Mammary epithelial cell (primary cell): Measurements from ENCODE around the gene RHNO1.

Experiments used
- EZH2 ChIP-seq: IDR thresholded peaks from 2 replicates; pipeline ENCODE4 v1.6.1; 2012; ENCODE audit warnings: low read length, inconsistent platforms, borderline replicate concordance
- TF ChIP-seq, protein P1 (sequence below), 2 donors: IDR thresholded peaks in 1 of 2; conservative IDR thresholded peaks in 1 of 2; 2 replicates each; pipeline ENCODE4 v1.5.1; 2011 to 2012; ENCODE audit warnings: inconsistent platforms in 2 of 2, low read length in 2 of 2, mild to moderate bottlenecking in 2 of 2, control low read depth in 1 of 2, low read depth in 1 of 2; ENCODE audit not compliant: insufficient read depth in 1 of 2; ENCODE audit errors: extremely low read depth in 1 of 2

DNA sequence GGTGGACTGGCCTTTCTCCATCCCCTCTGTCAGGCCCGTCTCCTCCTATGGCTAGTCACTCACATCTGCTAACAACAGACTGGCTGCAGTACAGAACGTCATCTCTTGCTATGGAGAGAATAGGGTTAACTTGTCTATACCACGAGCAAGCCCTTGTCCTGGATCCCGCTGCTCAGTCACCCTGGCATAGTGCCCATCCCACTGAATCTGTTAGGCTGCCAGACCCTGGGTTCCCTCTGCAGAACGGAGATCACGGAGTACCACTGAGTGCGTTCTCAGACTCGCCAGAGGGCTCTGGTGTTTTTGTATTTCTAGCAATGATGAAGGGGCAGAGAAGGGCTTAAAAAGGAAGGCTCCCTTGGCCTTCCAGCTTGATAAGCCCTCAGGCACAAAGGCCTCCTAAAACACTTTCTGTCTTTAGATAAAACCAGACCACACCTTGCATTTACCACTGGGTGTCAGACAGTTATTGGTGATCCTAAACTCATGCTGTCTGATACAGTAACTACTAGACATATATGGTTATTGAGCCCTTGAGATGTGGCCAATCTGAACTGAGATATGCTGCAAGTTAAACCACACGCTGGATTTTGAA, 35.9 kb upstream of the RHNO1 start:
- TF ChIP-seq, protein P1, sequence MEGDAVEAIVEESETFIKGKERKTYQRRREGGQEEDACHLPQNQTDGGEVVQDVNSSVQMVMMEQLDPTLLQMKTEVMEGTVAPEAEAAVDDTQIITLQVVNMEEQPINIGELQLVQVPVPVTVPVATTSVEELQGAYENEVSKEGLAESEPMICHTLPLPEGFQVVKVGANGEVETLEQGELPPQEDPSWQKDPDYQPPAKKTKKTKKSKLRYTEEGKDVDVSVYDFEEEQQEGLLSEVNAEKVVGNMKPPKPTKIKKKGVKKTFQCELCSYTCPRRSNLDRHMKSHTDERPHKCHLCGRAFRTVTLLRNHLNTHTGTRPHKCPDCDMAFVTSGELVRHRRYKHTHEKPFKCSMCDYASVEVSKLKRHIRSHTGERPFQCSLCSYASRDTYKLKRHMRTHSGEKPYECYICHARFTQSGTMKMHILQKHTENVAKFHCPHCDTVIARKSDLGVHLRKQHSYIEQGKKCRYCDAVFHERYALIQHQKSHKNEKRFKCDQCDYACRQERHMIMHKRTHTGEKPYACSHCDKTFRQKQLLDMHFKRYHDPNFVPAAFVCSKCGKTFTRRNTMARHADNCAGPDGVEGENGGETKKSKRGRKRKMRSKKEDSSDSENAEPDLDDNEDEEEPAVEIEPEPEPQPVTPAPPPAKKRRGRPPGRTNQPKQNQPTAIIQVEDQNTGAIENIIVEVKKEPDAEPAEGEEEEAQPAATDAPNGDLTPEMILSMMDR (conservative IDR thresholded peaks at IDR 0.05 in 1 of 2, IDR thresholded peaks at IDR 0.05 in 1 of 2; ENCODE audit: extremely low read depth in 1 of 2, insufficient read depth in 1 of 2, low read depth in 1 of 2, low read length in 2 of 2) = no peak
- TF ChIP-seq EZH2 = no peak
